ENCODE measurements around the gene GDF15. TPM values are rescaled to one million over a fixed set of nuclear protein-coding genes. Genes with fewer than 3 reads are reported as not detected.

Gene GDF15
- total RNA-seq, 4 donors from 2014 or later, result 0.41 to 13.1 (median 1.6) TPM

GRCh38 chr19:18424890-18425514 is 39.0 kb downstream of the GDF15 start:
- no peaks in the 10 kb centered on the region for H3K36me3 ChIP-seq
- no peaks in the 10 kb centered on the region for H3K27me3 ChIP-seq
- peak overlapping the region; percentile 80 to 86 for H3K27ac ChIP-seq
- no peak for DNase-seq
- H3K4me3 ChIP-seq, result no peak overlapping the region
- TF ChIP-seq, protein P1, sequence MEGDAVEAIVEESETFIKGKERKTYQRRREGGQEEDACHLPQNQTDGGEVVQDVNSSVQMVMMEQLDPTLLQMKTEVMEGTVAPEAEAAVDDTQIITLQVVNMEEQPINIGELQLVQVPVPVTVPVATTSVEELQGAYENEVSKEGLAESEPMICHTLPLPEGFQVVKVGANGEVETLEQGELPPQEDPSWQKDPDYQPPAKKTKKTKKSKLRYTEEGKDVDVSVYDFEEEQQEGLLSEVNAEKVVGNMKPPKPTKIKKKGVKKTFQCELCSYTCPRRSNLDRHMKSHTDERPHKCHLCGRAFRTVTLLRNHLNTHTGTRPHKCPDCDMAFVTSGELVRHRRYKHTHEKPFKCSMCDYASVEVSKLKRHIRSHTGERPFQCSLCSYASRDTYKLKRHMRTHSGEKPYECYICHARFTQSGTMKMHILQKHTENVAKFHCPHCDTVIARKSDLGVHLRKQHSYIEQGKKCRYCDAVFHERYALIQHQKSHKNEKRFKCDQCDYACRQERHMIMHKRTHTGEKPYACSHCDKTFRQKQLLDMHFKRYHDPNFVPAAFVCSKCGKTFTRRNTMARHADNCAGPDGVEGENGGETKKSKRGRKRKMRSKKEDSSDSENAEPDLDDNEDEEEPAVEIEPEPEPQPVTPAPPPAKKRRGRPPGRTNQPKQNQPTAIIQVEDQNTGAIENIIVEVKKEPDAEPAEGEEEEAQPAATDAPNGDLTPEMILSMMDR (IDR thresholded peaks at IDR 0.05), result no peak
- no peak for TF ChIP-seq POLR2A (IDR thresholded peaks at IDR 0.05)
- H3K4me1 ChIP-seq, result peaks cover 0 to 37% of the 10 kb centered on the region in 2 donors
- no peaks in the 10 kb centered on the region for H3K9me3 ChIP-seq
- intact Hi-C loops (cut with DNase I; ENCODE audit: low total_unique reads), result no loop called here

- intact Hi-C loops (cut with DNase I; ENCODE audit: low total_unique reads), result no loop called here
- Histone ChIP-seq H3K9me3 (no peaks in the 10 kb centered on the region), H3K27ac (peak overlapping the region; percentile 80 to 86), H3K27me3 (no peaks in the 10 kb centered on the region), H3K4me3 (no peak overlapping the region), H3K36me3 (no peaks in the 10 kb centered on the region), H3K4me1 (peaks cover 0 to 32% of the 10 kb centered on the region in 2 donors)
- peak; percentile 76 to 82 for DNase-seq
- no peak for TF ChIP-seq POLR2A (IDR thresholded peaks at IDR 0.05)
- TF ChIP-seq, protein P1 (IDR thresholded peaks at IDR 0.05), result peak in 2 of 4 experiments; percentile 28 to 29
These were observed 39.8 kb downstream of the GDF15 start for GRCh38 chr19:18425515-18426415.

DNA sequence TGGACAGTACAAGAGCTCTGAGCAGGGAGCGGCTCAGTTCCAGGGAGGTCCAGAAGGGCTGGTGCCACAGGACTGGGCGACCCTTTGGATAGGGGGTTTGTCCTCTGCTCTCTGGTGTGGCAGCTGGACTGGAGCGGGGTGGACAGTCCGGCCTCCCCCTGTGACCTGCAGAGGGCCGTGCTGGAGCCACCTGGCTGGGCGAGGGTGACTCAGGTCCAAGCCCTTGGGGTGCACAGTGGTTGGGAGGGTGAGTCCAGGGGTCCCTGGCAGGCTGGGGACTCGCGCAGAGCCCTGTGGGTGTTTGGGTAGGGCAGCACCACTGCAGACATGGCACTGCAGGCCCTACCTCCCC is 40.4 kb downstream of the GDF15 start:
- H3K27ac ChIP-seq, result peak overlapping the region; percentile 80 to 86
- intact Hi-C loops (cut with DNase I; ENCODE audit: low total_unique reads), result no loop called here
- TF ChIP-seq, protein P1 (IDR thresholded peaks at IDR 0.05), result no peak
- H3K4me3 ChIP-seq, result no peak overlapping the region
- no peaks in the 10 kb centered on the region for H3K36me3 ChIP-seq
- peaks cover 0 to 26% of the 10 kb centered on the region in 2 donors for H3K4me1 ChIP-seq
- DNase-seq, result no peak
- H3K9me3 ChIP-seq, result no peaks in the 10 kb centered on the region
- no peaks in the 10 kb centered on the region for H3K27me3 ChIP-seq

- Histone ChIP-seq H3K36me3 (no peaks in the 10 kb centered on the region), H3K27ac (peak overlapping the region; percentile 80 to 86), H3K4me3 (no peak overlapping the region), H3K27me3 (no peaks in the 10 kb centered on the region), H3K4me1 (peaks cover 0 to 24% of the 10 kb centered on the region in 2 donors), H3K9me3 (no peaks in the 10 kb centered on the region)
- TF ChIP-seq POLR2A (IDR thresholded peaks at IDR 0.05), result no peak
- TF ChIP-seq, protein P1 (IDR thresholded peaks at IDR 0.05), result no peak
- intact Hi-C loops (cut with DNase I; ENCODE audit: low total_unique reads), result no loop called here
- no peak for DNase-seq
These were observed 41.3 kb downstream of the GDF15 start for GRCh38 chr19:18427080-18427742.

Data from uterus (tissue), 4 donors.